CD4-positive, alpha-beta T cell treated with Interleukin-17A for 4 hours (primary cell): ENCODE measurements around the gene MMP25.
"Not testable (repeated sequence)": the region's sequence is repeated elsewhere in the genome, so short reads cannot be mapped to it uniquely, and the experiment has no call there.

Experiments used
- DNase-seq: peaks from one replicate; pipeline ENCODE4 v3.0.0-alpha.2; 2020; ENCODE audit warnings: mixed read lengths

Gene MMP25

GRCh38 chr16:3074860-3075522 is 28.6 kb downstream of the MMP25 start:
- DNase-seq, result peak; percentile 88

GRCh38 chr16:3075523-3075915 is 29.2 kb downstream of the MMP25 start:
- peak; percentile 34 for DNase-seq

GRCh38 chr16:3075946-3076345 is 29.6 kb downstream of the MMP25 start:
- DNase-seq, result not testable (repeated sequence)

- DNase-seq, result no peak
Measured at GRCh38 chr16:3076577-3076976, 30.2 kb downstream of the MMP25 start.

- no peak for DNase-seq
Measured at GRCh38 chr16:3080024-3080423, 33.7 kb downstream of the MMP25 start.

- DNase-seq, result not testable (repeated sequence)
Measured at GRCh38 chr16:3081957-3082356, 35.6 kb downstream of the MMP25 start.

- DNase-seq, result not testable (repeated sequence)
Measured at GRCh38 chr16:3083408-3083807, 37.0 kb downstream of the MMP25 start.

GRCh38 chr16:3084491-3084890 is 38.1 kb downstream of the MMP25 start:
- DNase-seq, result no peak

- no peak for DNase-seq
Measured at GRCh38 chr16:3084969-3085670, 38.8 kb downstream of the MMP25 start.

GRCh38 chr16:3085868-3086595 is 39.7 kb downstream of the MMP25 start:
- no peak for DNase-seq

- DNase-seq, result peak; percentile 63
Measured at GRCh38 chr16:3086596-3087242, 40.4 kb downstream of the MMP25 start.

GRCh38 chr16:3087243-3088235 is 41.2 kb downstream of the MMP25 start:
- DNase-seq, result peak; percentile 38

- no peak for DNase-seq
Measured at GRCh38 chr16:3088450-3088849, 42.1 kb downstream of the MMP25 start.

- DNase-seq, result no peak
Measured at GRCh38 chr16:3088925-3089716, 42.8 kb downstream of the MMP25 start.

GRCh38 chr16:3089717-3090592 is 43.6 kb downstream of the MMP25 start:
- no peak for DNase-seq

- DNase-seq, result no peak
Measured at GRCh38 chr16:3091551-3091950, 45.2 kb downstream of the MMP25 start.

- DNase-seq, result no peak
Measured at GRCh38 chr16:3092501-3092941, 46.2 kb downstream of the MMP25 start.

GRCh38 chr16:3094289-3095027 is 48.1 kb downstream of the MMP25 start:
- peak; percentile 74 for DNase-seq

- DNase-seq, result peak; percentile 70
Measured at GRCh38 chr16:3095869-3096268, 49.5 kb downstream of the MMP25 start.
